ENCODE data around the gene KCNS1.

DNA sequence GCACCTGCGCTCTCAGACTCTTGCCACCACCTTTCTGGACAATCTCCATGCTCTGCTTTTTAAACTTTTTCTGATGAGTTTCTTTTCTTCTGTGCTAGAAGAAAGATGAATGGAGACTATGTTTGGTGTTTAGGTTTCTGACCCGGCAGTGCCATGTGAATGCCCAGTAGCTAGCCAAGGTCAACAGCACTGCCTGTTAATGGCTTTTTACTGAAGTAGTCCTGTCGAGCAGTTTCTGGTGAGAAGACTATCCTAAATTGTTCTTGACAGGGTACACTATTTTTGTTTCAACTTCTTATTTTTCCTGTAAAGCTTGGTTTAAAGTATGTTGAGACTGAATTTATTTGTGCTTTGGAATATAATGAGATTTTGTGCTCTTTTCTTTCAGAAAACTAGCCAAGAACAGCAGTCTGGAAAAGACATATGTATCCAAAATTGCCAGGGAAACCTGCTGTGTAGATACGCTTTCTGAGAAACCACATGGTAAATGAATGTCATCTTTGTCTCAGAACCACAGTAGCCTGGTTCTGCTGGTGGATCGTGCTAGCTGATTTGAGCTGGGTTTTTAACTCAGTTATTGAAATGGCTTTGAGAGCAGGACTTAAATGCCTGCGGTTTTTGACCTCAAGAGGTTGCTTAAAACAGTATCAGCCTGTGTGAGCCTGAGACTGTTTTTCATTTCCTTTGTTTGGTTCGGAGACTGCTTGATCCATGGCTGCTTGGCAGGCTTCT, 48.1 kb downstream of the KCNS1 start:
- TF ChIP-seq, protein P1, sequence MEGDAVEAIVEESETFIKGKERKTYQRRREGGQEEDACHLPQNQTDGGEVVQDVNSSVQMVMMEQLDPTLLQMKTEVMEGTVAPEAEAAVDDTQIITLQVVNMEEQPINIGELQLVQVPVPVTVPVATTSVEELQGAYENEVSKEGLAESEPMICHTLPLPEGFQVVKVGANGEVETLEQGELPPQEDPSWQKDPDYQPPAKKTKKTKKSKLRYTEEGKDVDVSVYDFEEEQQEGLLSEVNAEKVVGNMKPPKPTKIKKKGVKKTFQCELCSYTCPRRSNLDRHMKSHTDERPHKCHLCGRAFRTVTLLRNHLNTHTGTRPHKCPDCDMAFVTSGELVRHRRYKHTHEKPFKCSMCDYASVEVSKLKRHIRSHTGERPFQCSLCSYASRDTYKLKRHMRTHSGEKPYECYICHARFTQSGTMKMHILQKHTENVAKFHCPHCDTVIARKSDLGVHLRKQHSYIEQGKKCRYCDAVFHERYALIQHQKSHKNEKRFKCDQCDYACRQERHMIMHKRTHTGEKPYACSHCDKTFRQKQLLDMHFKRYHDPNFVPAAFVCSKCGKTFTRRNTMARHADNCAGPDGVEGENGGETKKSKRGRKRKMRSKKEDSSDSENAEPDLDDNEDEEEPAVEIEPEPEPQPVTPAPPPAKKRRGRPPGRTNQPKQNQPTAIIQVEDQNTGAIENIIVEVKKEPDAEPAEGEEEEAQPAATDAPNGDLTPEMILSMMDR (IDR thresholded peaks at IDR 0.05): no peak
- no peak for TF ChIP-seq POLR2A (IDR thresholded peaks at IDR 0.05)

Measured in heart left ventricle (tissue), 13 donors.